Measurements from ENCODE around the gene DNMT3A. TPM values are rescaled to one million over a fixed set of nuclear protein-coding genes. Genes with fewer than 3 reads are reported as not detected.

The DNMT3A gene
- total RNA-seq, 1 donor from 2014 or later, result 219 TPM

DNA sequence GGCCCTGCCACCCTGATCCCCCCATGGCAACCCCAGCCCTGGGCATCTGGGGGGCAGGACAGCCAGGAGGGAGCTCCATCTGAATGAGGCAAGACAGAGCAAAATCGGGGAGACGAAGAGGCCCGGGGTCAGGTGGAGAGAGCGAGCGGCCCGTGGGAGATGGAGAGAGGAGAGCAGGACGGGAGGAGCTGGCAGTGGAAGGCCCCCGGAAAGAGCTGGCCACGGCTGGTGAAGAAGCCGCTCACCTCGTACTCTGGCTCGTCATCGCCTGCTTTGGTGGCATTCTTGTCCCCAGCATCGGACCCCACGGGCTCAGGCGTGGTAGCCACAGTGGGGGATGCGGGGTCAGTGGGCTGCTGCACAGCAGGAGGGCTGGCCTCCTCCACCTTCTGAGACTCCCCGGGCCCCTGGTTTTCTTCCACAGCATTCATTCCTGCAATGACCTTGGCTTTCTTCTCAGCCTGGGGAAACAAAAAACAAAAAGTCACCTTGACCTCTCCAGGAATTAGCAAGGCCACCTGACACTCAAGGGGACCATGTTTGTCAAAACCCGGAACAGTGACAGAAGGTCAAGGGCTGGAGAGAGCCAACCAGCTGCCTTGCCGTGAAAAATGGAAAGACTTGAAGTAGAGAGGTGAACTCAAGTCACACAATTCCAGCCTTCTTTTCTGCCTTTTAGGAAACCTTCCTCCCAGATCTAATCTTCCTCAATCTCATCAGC, 93.8 kb downstream of the DNMT3A start:
- DNase-seq (ENCODE audit: low spot score in 2 of 2, unreplicated experiment in 2 of 2), result no peak
- H3K27ac Mint-ChIP-seq, result no peak overlapping the region
- no peak overlapping the region for H3K4me3 Mint-ChIP-seq
- no peaks in the 10 kb centered on the region for H3K9me3 Mint-ChIP-seq
- TF ChIP-seq, protein P1, sequence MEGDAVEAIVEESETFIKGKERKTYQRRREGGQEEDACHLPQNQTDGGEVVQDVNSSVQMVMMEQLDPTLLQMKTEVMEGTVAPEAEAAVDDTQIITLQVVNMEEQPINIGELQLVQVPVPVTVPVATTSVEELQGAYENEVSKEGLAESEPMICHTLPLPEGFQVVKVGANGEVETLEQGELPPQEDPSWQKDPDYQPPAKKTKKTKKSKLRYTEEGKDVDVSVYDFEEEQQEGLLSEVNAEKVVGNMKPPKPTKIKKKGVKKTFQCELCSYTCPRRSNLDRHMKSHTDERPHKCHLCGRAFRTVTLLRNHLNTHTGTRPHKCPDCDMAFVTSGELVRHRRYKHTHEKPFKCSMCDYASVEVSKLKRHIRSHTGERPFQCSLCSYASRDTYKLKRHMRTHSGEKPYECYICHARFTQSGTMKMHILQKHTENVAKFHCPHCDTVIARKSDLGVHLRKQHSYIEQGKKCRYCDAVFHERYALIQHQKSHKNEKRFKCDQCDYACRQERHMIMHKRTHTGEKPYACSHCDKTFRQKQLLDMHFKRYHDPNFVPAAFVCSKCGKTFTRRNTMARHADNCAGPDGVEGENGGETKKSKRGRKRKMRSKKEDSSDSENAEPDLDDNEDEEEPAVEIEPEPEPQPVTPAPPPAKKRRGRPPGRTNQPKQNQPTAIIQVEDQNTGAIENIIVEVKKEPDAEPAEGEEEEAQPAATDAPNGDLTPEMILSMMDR (IDR thresholded peaks at IDR 0.05; ENCODE audit: unreplicated experiment), result no peak
- H3K4me1 Mint-ChIP-seq, result peaks cover 22% of the 10 kb centered on the region
- peaks cover 26% of the 10 kb centered on the region for H3K36me3 Mint-ChIP-seq
- no peaks in the 10 kb centered on the region for H3K27me3 Mint-ChIP-seq (ENCODE audit: low read depth)

DNA sequence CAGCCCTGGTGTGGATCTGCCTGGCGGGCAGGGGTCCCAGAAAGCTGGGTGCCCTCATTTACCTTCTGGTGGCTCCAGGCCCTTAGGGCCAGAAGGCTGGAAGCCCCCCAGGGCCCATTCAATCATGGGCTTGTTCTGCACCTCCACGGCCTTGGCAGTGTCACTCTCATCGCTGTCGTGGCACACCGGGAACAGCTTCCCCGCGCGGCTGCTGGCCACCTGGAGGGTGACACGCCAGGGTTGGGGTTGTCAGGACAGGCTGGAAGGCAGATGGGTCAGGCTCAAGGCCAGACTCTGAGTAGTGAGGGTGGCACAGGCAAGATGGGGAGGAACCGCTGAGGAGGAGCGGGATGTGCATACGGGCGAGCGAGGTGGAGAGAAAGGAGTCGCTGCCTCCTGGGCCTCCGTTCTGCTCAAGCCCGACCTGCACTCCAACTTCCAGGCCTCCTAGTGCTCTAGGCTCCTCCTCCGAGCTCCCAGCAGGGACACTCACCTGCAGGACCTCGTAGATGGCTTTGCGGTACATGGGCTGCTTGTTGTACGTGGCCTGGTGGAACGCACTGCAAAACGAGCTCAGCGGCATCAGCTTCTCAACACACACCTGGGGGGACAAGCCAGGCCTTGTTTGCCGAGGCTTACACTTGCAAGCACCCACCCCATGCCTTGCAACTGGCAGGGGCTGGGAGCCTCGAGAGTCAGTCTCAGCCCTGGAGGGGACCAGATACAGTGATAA, 95.0 kb downstream of the DNMT3A start:
- H3K27ac Mint-ChIP-seq, result peak overlapping the region; percentile 34
- peaks cover 17% of the 10 kb centered on the region for H3K4me1 Mint-ChIP-seq
- TF ChIP-seq, protein P1 (IDR thresholded peaks at IDR 0.05; ENCODE audit: unreplicated experiment), result no peak
- peaks cover 35% of the 10 kb centered on the region for H3K36me3 Mint-ChIP-seq
- no peaks in the 10 kb centered on the region for H3K27me3 Mint-ChIP-seq (ENCODE audit: low read depth)
- H3K9me3 Mint-ChIP-seq, result no peaks in the 10 kb centered on the region
- no peak for DNase-seq (ENCODE audit: low spot score in 2 of 2, unreplicated experiment in 2 of 2)
- no peak overlapping the region for H3K4me3 Mint-ChIP-seq

DNA sequence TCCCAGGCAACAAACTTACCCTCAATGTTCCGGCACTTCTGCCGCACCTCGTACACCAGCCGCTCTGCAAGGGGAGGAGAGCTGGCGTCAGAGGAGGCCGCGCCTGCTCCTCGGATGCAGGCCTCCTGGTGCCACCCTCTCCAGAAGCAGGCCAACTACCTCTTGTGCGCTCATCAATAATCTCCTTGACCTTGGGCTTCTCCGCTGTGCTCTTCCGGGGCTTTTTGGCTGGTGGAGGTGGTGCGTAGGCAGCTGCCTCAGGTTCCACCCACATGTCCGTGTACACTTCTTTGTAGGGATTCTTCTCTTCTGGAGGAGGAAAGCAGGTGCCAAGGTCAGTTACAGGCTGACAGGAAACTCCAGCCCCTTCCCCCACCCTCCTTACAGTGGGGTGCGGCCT, 95.7 kb downstream of the DNMT3A start:
- Mint-ChIP-seq H3K36me3 (peaks cover 40% of the 10 kb centered on the region), H3K4me3 (no peak overlapping the region), H3K27ac (no peak overlapping the region)

DNA sequence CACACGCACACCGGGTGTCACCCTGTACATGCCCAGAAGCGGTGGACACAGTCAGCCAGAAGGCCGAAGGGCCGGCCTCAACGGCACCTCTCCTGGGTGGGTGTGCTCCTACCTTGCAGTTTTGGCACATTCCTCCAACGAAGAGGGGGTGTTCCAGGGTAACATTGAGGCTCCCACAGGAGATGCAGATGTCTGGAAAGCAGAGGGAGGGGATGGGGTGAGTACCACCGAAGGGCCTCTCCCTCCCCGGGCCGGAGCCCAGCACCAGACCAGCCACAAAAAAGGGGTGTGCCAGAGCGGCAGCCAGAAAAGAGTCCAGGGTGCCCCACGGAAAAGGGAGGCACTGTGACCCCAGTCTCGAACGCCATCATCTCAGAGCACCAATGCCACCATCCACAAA, 96.6 kb downstream of the DNMT3A start:
- TF ChIP-seq, protein P1 (IDR thresholded peaks at IDR 0.05; ENCODE audit: unreplicated experiment), result no peak
- no peaks in the 10 kb centered on the region for H3K9me3 Mint-ChIP-seq
- H3K36me3 Mint-ChIP-seq, result peaks cover 48% of the 10 kb centered on the region
- H3K27me3 Mint-ChIP-seq (ENCODE audit: low read depth), result no peaks in the 10 kb centered on the region
- peaks cover 11% of the 10 kb centered on the region for H3K4me1 Mint-ChIP-seq
- no peak for DNase-seq (ENCODE audit: low spot score in 2 of 2, unreplicated experiment in 2 of 2)
- H3K4me3 Mint-ChIP-seq, result no peak overlapping the region
- no peak overlapping the region for H3K27ac Mint-ChIP-seq

More for the DNA sequence above, 95.7 kb downstream of the DNMT3A start:
- TF ChIP-seq, protein P1 (IDR thresholded peaks at IDR 0.05; ENCODE audit: unreplicated experiment), result no peak
- H3K4me1 Mint-ChIP-seq, result peaks cover 17% of the 10 kb centered on the region
- H3K9me3 Mint-ChIP-seq, result no peaks in the 10 kb centered on the region
- DNase-seq (ENCODE audit: low spot score in 2 of 2, unreplicated experiment in 2 of 2), result no peak
- no peaks in the 10 kb centered on the region for H3K27me3 Mint-ChIP-seq (ENCODE audit: low read depth)

DNA sequence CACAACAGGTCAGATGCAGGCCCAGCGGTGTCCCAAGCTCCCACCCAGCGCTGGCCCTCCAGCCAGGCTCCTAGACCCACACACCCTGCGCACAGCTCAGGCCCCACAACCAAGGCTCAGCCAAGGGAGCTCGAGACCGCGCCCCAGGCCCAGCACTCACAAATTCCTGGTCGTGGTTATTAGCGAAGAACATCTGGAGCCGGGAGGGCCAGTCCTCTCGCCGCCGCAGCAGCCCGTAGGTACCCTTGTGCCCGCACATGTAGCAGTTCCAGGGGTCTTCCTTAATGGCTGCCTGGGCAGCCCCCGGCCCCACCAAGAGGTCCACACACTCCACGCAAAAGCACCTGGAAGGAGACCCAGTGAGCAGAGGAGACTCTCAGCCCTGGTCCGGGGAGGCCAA, 97.7 kb downstream of the DNMT3A start:
- Mint-ChIP-seq H3K36me3 (peaks cover 45% of the 10 kb centered on the region), H3K4me3 (no peak overlapping the region), H3K9me3 (no peaks in the 10 kb centered on the region), H3K27me3 (ENCODE audit: low read depth) (no peaks in the 10 kb centered on the region), H3K27ac (no peak overlapping the region), H3K4me1 (no peaks in the 10 kb centered on the region)
- DNase-seq (ENCODE audit: low spot score in 2 of 2, unreplicated experiment in 2 of 2), result no peak
- TF ChIP-seq, protein P1 (IDR thresholded peaks at IDR 0.05; ENCODE audit: unreplicated experiment), result no peak
